CD14-positive monocyte (primary cell): ENCODE data around the gene AK9. TPM values are rescaled to one million over a fixed set of nuclear protein-coding genes. Genes with fewer than 3 reads are reported as not detected.

ENCODE experiments used
- DNase-seq, 3 donors: peaks; one replicate each; pipeline ENCODE4 v3.0.0-alpha.2; 2011 to 2022
- H2AFZ ChIP-seq: 2 replicates; pipeline ENCODE4 v1.6.0; 2012; ENCODE audit warnings: mild to moderate bottlenecking, low read depth, low read length, inconsistent platforms; ENCODE audit not compliant: insufficient read depth, poor library complexity, severe bottlenecking
- H3K27ac ChIP-seq, 2 donors: 1 replicate in 1 of 2; 2 replicates in 1 of 2; pipeline ENCODE4 v1.5.1; 2012 to 2013; ENCODE audit warnings: low read length in 2 of 2, control low read depth in 1 of 2, inconsistent platforms in 1 of 2, low read depth in 1 of 2, mild to moderate bottlenecking in 1 of 2
- H3K27me3 ChIP-seq, 2 donors: one replicate each; pipeline versions ENCODE4 v1.6.0 to v1.6.1; 2011 to 2013; ENCODE audit warnings: low read length in 2 of 2; ENCODE audit not compliant: control insufficient read depth in 2 of 2, insufficient read depth in 2 of 2
- H3K36me3 ChIP-seq, 2 donors: replicated peaks in 1 of 2; 1 replicate in 1 of 2; 2 replicates in 1 of 2; pipeline versions ENCODE4 v1.5.1 to v1.6.1; 2012 to 2013; ENCODE audit warnings: low read length in 2 of 2, control low read depth in 1 of 2, inconsistent platforms in 1 of 2, mild to moderate bottlenecking in 1 of 2; ENCODE audit not compliant: insufficient read depth in 2 of 2, control insufficient read depth in 1 of 2
- H3K4me1 ChIP-seq, 2 donors: 1 replicate in 1 of 2; 2 replicates in 1 of 2; pipeline versions ENCODE4 v1.5.1 to v1.6.1; 2012 to 2013; ENCODE audit warnings: low read length in 2 of 2, control low read depth in 1 of 2, inconsistent platforms in 1 of 2, mild to moderate bottlenecking in 1 of 2, moderate library complexity in 1 of 2; ENCODE audit not compliant: insufficient read depth in 2 of 2, control insufficient read depth in 1 of 2
- H3K4me2 ChIP-seq: replicated peaks from 2 replicates; pipeline ENCODE3; 2012; ENCODE audit warnings: low read length, moderate library complexity, mild to moderate bottlenecking; ENCODE audit not compliant: poor library complexity, severe bottlenecking; ENCODE audit errors: extremely low read depth
- H3K4me3 ChIP-seq, 3 experiments: fragments of 200-600 bp in 1 of 3; sonication (generic) in 1 of 3; replicated peaks in 1 of 3; 1 replicate in 2 of 3; 2 replicates in 1 of 3; pipeline ENCODE4 v1.5.1; 2011 to 2013; ENCODE audit warnings: low read length in 3 of 3, mild to moderate bottlenecking in 3 of 3, control low read depth in 2 of 3, low read depth in 2 of 3, inconsistent platforms in 1 of 3, moderate library complexity in 1 of 3
- H3K79me2 ChIP-seq: 2 replicates; pipeline ENCODE4 v1.6.0; 2012; ENCODE audit warnings: mild to moderate bottlenecking, control low read depth, inconsistent platforms, low read length, moderate library complexity; ENCODE audit not compliant: insufficient read depth
- H3K9ac ChIP-seq: 2 replicates; pipeline ENCODE4 v1.6.0; 2017; ENCODE audit warnings: low read length, mild to moderate bottlenecking; ENCODE audit not compliant: insufficient read depth, poor library complexity, severe bottlenecking
- H3K9me3 ChIP-seq, 2 donors: replicated peaks in 1 of 2; 1 replicate in 1 of 2; 2 replicates in 1 of 2; pipeline versions ENCODE4 v1.5.1 to v1.6.1; 2012 to 2013; ENCODE audit warnings: low read length in 2 of 2, control low read depth in 1 of 2; ENCODE audit not compliant: control insufficient read depth in 1 of 2, insufficient read depth in 1 of 2
- H4K20me1 ChIP-seq: 2 replicates; pipeline ENCODE4 v1.6.0; 2012; ENCODE audit warnings: mild to moderate bottlenecking, low read length, control low read depth, moderate library complexity; ENCODE audit not compliant: insufficient read depth
- H3K27ac Mint-ChIP-seq, 7 donors: one replicate each; pipeline ENCODE4 v1.8.0; 2020; ENCODE audit warnings: mild to moderate bottlenecking in 7 of 7, mixed read lengths in 7 of 7, moderate library complexity in 6 of 7, inconsistent platforms in 2 of 7
- H3K27me3 Mint-ChIP-seq, 3 donors: one replicate each; pipeline ENCODE4 v1.8.0; 2021 to 2022; ENCODE audit warnings: low read depth in 3 of 3, mild to moderate bottlenecking in 3 of 3, mixed read lengths in 3 of 3, moderate library complexity in 3 of 3, inconsistent platforms in 1 of 3
- H3K36me3 Mint-ChIP-seq, 2 donors: one replicate each; pipeline ENCODE4 v1.8.0; 2020; ENCODE audit warnings: mixed read lengths in 2 of 2, inconsistent platforms in 1 of 2, mild to moderate bottlenecking in 1 of 2
- H3K4me1 Mint-ChIP-seq: one replicate; pipeline ENCODE4 v1.8.0; 2020; ENCODE audit warnings: mild to moderate bottlenecking, mixed read lengths
- H3K4me3 Mint-ChIP-seq, 2 donors: one replicate each; pipeline ENCODE4 v1.8.0; 2020; ENCODE audit warnings: mild to moderate bottlenecking in 2 of 2, mixed read lengths in 2 of 2, moderate library complexity in 1 of 2
- H3K9me3 Mint-ChIP-seq, 7 donors: one replicate each; pipeline ENCODE4 v1.8.0; 2020 to 2022; ENCODE audit warnings: mixed read lengths in 7 of 7, mild to moderate bottlenecking in 6 of 7, moderate library complexity in 6 of 7, inconsistent platforms in 2 of 7
- WGBS: methylation state at CpG from one replicate; pipeline ENCODE4 v1.1.5; 2013; ENCODE audit warnings: missing lambda C conversion rate; ENCODE audit not compliant: insufficient coverage; 5-methylcytosine and 5-hydroxymethylcytosine counted together
- intact Hi-C, 2 donors: fragments of 100-400 bp; cut with micrococcal nuclease; formaldehyde crosslinking; loops; one replicate each; pipeline versions ENCODE4 v1.15.0 to v1.15.1; 2023
- polyA plus RNA-seq, 3 donors: library from polyadenylated mRNA; depleted of rRNA in 1 of 3; unstranded in 2 of 3; stranded (reverse) in 1 of 3; fragments of 300-500 nt in 2 of 3; fragments of >200 nt in 1 of 3; fragmentation: Illumina TruSeq in 2 of 3; gene quantifications; 1 replicate in 2 of 3; 2 replicates in 1 of 3; pipeline ENCODE4 v1.2.3, GENCODE V29; 2012 to 2021
- TF ChIP-seq, protein P1 (sequence below): fragments of 200-600 bp; IDR thresholded peaks from one replicate; pipeline ENCODE4 v1.8.0; 2022; ENCODE audit warnings: antibody characterized with exemption, mild to moderate bottlenecking

Gene AK9
- polyA plus RNA-seq, 3 donors = 2.6 to 3.1 (median 2.8) TPM

DNA sequence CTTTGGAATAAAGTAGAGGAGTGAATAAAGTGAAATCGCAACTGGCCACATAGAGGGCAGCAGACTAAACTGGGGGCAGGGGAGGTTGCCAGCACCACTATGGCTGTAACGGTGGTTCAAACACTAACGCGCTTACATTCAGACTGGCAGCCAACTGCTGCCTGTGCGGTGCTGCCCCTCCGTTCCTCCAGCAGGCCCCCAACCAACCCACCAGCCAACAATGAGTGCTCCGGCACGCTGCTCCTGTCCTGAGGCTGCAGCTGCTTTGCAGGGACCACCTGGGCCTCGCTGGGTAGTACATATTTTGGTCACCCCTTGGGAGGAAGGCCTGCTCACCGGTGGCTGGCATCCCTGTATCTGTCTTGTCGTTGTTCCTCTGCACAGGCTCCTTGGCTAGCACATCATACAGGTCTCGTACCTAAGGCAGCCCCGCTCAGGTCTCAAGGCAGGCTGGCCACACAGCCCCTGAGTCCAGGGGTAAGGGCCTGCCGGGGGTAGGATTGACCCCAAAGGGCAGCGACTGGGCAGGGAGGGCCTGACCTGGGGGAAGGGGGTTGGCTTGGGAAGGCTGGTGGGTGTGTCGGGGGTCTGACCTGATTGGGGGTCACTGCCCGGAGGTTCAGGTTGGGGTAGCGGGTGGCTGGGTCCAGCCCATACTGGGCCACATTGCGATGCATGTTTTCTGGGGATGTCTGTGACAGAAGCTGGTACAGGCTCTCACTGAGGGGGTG, 241.8 kb downstream of the AK9 start:
- peaks cover 83% of the 10 kb centered on the region for H4K20me1 ChIP-seq
- H3K27ac Mint-ChIP-seq = peak overlapping the region in 2 of 7 donors; percentile 65 to 78
- H3K4me2 ChIP-seq = no peak overlapping the region
- TF ChIP-seq, protein P1, sequence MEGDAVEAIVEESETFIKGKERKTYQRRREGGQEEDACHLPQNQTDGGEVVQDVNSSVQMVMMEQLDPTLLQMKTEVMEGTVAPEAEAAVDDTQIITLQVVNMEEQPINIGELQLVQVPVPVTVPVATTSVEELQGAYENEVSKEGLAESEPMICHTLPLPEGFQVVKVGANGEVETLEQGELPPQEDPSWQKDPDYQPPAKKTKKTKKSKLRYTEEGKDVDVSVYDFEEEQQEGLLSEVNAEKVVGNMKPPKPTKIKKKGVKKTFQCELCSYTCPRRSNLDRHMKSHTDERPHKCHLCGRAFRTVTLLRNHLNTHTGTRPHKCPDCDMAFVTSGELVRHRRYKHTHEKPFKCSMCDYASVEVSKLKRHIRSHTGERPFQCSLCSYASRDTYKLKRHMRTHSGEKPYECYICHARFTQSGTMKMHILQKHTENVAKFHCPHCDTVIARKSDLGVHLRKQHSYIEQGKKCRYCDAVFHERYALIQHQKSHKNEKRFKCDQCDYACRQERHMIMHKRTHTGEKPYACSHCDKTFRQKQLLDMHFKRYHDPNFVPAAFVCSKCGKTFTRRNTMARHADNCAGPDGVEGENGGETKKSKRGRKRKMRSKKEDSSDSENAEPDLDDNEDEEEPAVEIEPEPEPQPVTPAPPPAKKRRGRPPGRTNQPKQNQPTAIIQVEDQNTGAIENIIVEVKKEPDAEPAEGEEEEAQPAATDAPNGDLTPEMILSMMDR = no peak
- H3K4me3 ChIP-seq = no peak overlapping the region
- no peak overlapping the region for H2AFZ ChIP-seq
- DNase-seq = no peak
- peaks cover 52% of the 10 kb centered on the region for H3K79me2 ChIP-seq
- no peaks in the 10 kb centered on the region for H3K27me3 ChIP-seq
- H3K9ac ChIP-seq = no peak overlapping the region
- H3K9me3 ChIP-seq = no peaks in the 10 kb centered on the region
- peaks cover 12 to 23% of the 10 kb centered on the region in 2 donors for H3K4me1 ChIP-seq
- no peak overlapping the region for H3K4me3 Mint-ChIP-seq
- peaks cover 70 to 92% of the 10 kb centered on the region in 2 donors for H3K36me3 ChIP-seq
- peaks cover 0 to 2% (median 1%) of the 10 kb centered on the region in 3 donors for H3K27me3 Mint-ChIP-seq
- H3K4me1 Mint-ChIP-seq = peaks cover 32% of the 10 kb centered on the region
- peaks cover 0 to 2% (median 0%) of the 10 kb centered on the region in 7 donors for H3K9me3 Mint-ChIP-seq
- peaks cover 58 to 92% of the 10 kb centered on the region in 2 donors for H3K36me3 Mint-ChIP-seq
- peak overlapping the region in 1 of 2 donors; percentile 41 for H3K27ac ChIP-seq
- intact Hi-C loops = no loop called here
- WGBS = 95% methylated on average over 18 of the region's 19 CpGs

DNA sequence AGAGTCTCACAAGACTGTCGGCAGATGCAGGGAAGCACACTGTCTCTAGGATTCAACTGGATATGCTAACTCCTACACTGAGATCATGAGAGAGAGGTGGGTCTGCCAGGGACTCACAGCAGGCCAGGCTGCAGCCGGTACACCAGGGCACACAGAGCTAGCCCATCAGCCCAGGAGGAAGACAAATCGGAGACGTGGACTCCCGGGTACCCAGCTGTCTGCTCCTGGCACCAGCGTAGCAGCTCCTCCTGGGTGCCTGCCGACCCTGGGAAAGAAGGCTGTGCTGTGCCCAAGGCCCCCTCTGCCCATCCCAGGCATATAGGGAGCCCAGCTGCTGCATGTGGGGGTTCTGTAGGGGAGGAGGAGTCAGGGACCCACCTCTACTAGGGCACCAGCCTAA, 242.4 kb downstream of the AK9 start:
- TF ChIP-seq, protein P1 = no peak
- no peak for DNase-seq
- Mint-ChIP-seq H3K9me3 (peaks cover 0 to 2% (median 0%) of the 10 kb centered on the region in 7 donors), H3K4me1 (peaks cover 26% of the 10 kb centered on the region), H3K27me3 (peaks cover 0 to 2% (median 1%) of the 10 kb centered on the region in 3 donors), H3K4me3 (no peak overlapping the region), H3K36me3 (peaks cover 59 to 94% of the 10 kb centered on the region in 2 donors), H3K27ac (peak overlapping the region in 4 of 7 donors; percentile 24 to 61 (median 49))
- no peak overlapping the region for H3K4me3 ChIP-seq
- no peaks in the 10 kb centered on the region for H3K9me3 ChIP-seq
- WGBS = 92% methylated on average over 6 of the region's 7 CpGs
- peaks cover 81% of the 10 kb centered on the region for H4K20me1 ChIP-seq
- intact Hi-C loops = no loop called here
- H3K9ac ChIP-seq = no peak overlapping the region
- H3K79me2 ChIP-seq = peaks cover 46% of the 10 kb centered on the region
- H3K27me3 ChIP-seq = no peaks in the 10 kb centered on the region
- H3K4me2 ChIP-seq = no peak overlapping the region
- H3K27ac ChIP-seq = peak overlapping the region in 1 of 2 donors; percentile 48
- peaks cover 74 to 98% of the 10 kb centered on the region in 2 donors for H3K36me3 ChIP-seq
- peaks cover 6 to 17% of the 10 kb centered on the region in 2 donors for H3K4me1 ChIP-seq
- no peak overlapping the region for H2AFZ ChIP-seq
